Esophagus squamous epithelium (tissue), 5 donors: ENCODE results near the gene PPID. TPM values are rescaled to one million over a fixed set of nuclear protein-coding genes. Genes with fewer than 3 reads are reported as not detected.
"Not testable (repeated sequence)": the region's sequence is repeated elsewhere in the genome, so short reads cannot be mapped to it uniquely, and the experiment has no call there.

ENCODE experiments used
- DNase-seq: peaks from one replicate; lab custom pipeline; 2025; lab: John Stamatoyannopoulos, UW
- H3K27ac ChIP-seq, 4 donors: fragments of 200-600 bp; sonication (generic); one replicate each; pipeline ENCODE4 v1.5.1; 2016 to 2019; ENCODE audit warnings: mild to moderate bottlenecking in 1 of 4
- H3K27me3 ChIP-seq, 4 donors: fragments of 200-600 bp; sonication (generic); 1 replicate in 3 of 4; 2 replicates in 1 of 4; pipeline versions ENCODE4 v1.5.1 to v1.6.0; 2017 to 2021; ENCODE audit warnings: antibody characterized with exemption in 1 of 4
- H3K36me3 ChIP-seq, 3 donors: fragments of 200-600 bp; sonication (generic); one replicate each; pipeline ENCODE4 v1.5.1; 2016 to 2019
- H3K4me1 ChIP-seq, 3 donors: fragments of 200-600 bp; sonication (generic); one replicate each; pipeline ENCODE4 v1.5.1; 2017 to 2019
- H3K4me3 ChIP-seq, 4 donors: fragments of 200-600 bp; sonication (generic); 1 replicate in 3 of 4; 2 replicates in 1 of 4; pipeline ENCODE4 v1.5.1; 2016 to 2019; ENCODE audit warnings: mild to moderate bottlenecking in 2 of 4, moderate library complexity in 1 of 4
- H3K9me3 ChIP-seq, 3 donors: fragments of 200-600 bp; sonication (generic); one replicate each; pipeline ENCODE4 v1.5.1; 2016 to 2019
- CTCF ChIP-seq, 6 experiments: fragments of 450-650 bp in 4 of 6; fragments of 200-600 bp in 2 of 6; sonication (generic) in 2 of 6; IDR thresholded peaks; one replicate each; pipeline ENCODE4 v1.5.1; 2016 to 2019; ENCODE audit warnings: antibody characterized with exemption in 6 of 6, mild to moderate bottlenecking in 4 of 6, moderate library complexity in 4 of 6
- POLR2A ChIP-seq, 4 donors: fragments of 450-650 bp; IDR thresholded peaks; one replicate each; pipeline ENCODE4 v1.6.1; 2017; ENCODE audit warnings: antibody characterized with exemption in 4 of 4, mild to moderate bottlenecking in 4 of 4, moderate library complexity in 3 of 4
- WGBS, 2 donors: methylation state at CpG; one replicate each; pipeline ENCODE4 v1.1.5; 2018; 5-methylcytosine and 5-hydroxymethylcytosine counted together
- intact Hi-C: fragments of 100-400 bp; cut with DNase I; formaldehyde crosslinking; loops from one replicate; pipeline ENCODE4 v1.15.0; 2022
- total RNA-seq, 4 donors: library from RNA; depleted of rRNA; stranded (reverse); fragments of >200 nt; gene quantifications; one replicate each; pipeline ENCODE4 v1.1.0, GENCODE V29; 2016
- donor health status: DM: yes; HTN: yes; CAD: no.

PPID gene
- total RNA-seq, 4 donors from 2014 or later: 14.1 to 24.8 (median 21.5) TPM

GRCh38 chr4:158754385-158755180 lies 31.4 kb upstream of the PPID start:
- H3K27me3 ChIP-seq: no peaks in the 10 kb centered on the region
- H3K27ac ChIP-seq: no peak overlapping the region
- TF ChIP-seq POLR2A (IDR thresholded peaks at IDR 0.05) (no peak), CTCF (IDR thresholded peaks at IDR 0.05) (no peak)
- no peak for DNase-seq
- no peaks in the 10 kb centered on the region for H3K9me3 ChIP-seq
- no peak overlapping the region for H3K4me3 ChIP-seq
- 91 to 98% methylated on average over 5 of the region's 5 CpGs for WGBS, 2 donors
- no peaks in the 10 kb centered on the region for H3K4me1 ChIP-seq
- intact Hi-C loops: no loop called here
- H3K36me3 ChIP-seq: no peaks in the 10 kb centered on the region

- H3K27me3 ChIP-seq: no peaks in the 10 kb centered on the region
- intact Hi-C loops: no loop called here
- no peaks in the 10 kb centered on the region for H3K4me1 ChIP-seq
- WGBS, 2 donors: 53 to 56% methylated on average over 3 of the region's 3 CpGs
- H3K9me3 ChIP-seq: no peaks in the 10 kb centered on the region
- H3K27ac ChIP-seq: no peak overlapping the region
- no peak overlapping the region for H3K4me3 ChIP-seq
- no peak for DNase-seq
- TF ChIP-seq CTCF (IDR thresholded peaks at IDR 0.05) (no peak), POLR2A (IDR thresholded peaks at IDR 0.05) (no peak)
- H3K36me3 ChIP-seq: no peaks in the 10 kb centered on the region
These were observed 27.2 kb upstream of the PPID start for GRCh38 chr4:158750379-158750778.

DNA sequence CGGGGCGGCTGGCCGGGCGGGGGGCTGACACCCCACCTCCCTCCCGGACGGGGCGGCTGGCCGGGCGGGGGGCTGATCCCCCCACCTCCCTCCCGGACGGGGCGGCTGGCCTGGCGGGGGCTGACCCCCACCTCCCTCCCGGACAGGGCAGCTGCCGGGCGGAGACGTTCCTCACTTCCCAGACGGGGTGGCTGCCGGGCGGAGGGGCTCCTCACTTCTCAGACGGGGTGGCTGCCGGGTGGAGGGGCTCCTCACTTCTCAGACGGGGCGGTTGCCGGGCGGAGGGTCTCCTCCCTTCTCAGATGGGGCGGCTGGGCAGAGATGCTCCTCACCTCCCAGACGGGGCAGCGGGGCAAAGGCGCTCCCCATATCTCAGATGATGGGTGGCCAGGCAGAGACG lies 23.3 kb upstream of the PPID start:
- H3K27ac ChIP-seq, H3K36me3 ChIP-seq, H3K4me3 ChIP-seq, H3K27me3 ChIP-seq, H3K4me1 ChIP-seq, intact Hi-C loops, DNase-seq, H3K9me3 ChIP-seq: not testable (repeated sequence)
- no CpG with 5 or more reads among the region's 31 CpGs for WGBS, 2 donors

DNA sequence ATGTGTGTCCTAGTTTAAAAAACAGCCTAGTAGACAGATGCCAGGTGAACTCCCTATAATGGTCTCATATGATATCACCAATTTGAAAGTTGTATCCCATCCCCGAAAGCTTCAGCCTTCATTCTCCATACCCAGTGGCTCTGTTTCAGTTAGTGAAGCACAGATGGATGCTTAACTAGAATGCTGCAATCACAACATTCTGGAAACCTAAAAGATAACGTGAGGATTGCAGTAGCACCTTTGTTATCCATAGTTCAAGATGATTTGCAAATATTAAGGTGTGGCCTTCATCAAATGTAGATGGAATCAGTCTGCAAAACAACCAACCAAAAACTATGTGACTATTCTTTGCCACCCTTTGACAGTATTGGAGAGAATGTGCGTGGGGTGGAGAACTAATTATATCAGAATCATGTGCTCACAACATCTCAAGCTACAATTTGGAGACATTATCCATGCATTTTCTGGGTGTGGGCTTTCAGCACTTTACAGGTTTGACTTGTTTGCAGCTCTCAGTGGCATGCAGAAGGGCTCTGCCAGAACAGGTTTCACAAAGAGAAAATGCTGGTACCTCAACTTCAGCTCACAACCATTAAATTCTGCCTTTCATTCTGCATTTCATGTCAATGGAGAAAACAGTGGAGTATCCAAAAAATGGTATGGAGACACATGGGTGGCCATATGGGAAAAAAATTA lies 18.3 kb upstream of the PPID start:
- H3K4me1 ChIP-seq: peaks cover 0 to 16% (median 0%) of the 10 kb centered on the region in 3 donors
- intact Hi-C loops: no loop called here
- TF ChIP-seq POLR2A (IDR thresholded peaks at IDR 0.05) (no peak), CTCF (IDR thresholded peaks at IDR 0.05) (no peak)
- WGBS, 2 donors: 59 to 68% methylated on average over 3 of the region's 3 CpGs
- H3K4me3 ChIP-seq: no peak overlapping the region
- H3K27ac ChIP-seq: no peak overlapping the region
- no peaks in the 10 kb centered on the region for H3K36me3 ChIP-seq
- no peaks in the 10 kb centered on the region for H3K9me3 ChIP-seq
- DNase-seq: no peak
- no peaks in the 10 kb centered on the region for H3K27me3 ChIP-seq

- no peaks in the 10 kb centered on the region for H3K36me3 ChIP-seq
- no peak overlapping the region for H3K27ac ChIP-seq
- intact Hi-C loops: no loop called here
- 100% methylated on average over 1 to 2 of the region's 2 CpGs for WGBS, 2 donors
- no peaks in the 10 kb centered on the region for H3K9me3 ChIP-seq
- H3K27me3 ChIP-seq: no peaks in the 10 kb centered on the region
- H3K4me1 ChIP-seq: peaks cover 0 to 16% (median 0%) of the 10 kb centered on the region in 3 donors
- no peak for DNase-seq
- H3K4me3 ChIP-seq: no peak overlapping the region
- TF ChIP-seq CTCF (IDR thresholded peaks at IDR 0.05): no peak
- TF ChIP-seq POLR2A (IDR thresholded peaks at IDR 0.05): no peak
These were observed 16.4 kb upstream of the PPID start for GRCh38 chr4:158739600-158739999.
